CD8-positive, alpha-beta memory T cell (primary cell): ENCODE measurements around the gene OSTM1. TPM values are rescaled to one million over a fixed set of nuclear protein-coding genes. Genes with fewer than 3 reads are reported as not detected.

Source experiments
- CTCF ChIA-PET: fragments of 350-600 bp; sonication (Branson Sonifier 250); formaldehyde crosslinking; loops from one replicate; lab custom pipeline; 2021; ENCODE audit warnings: antibody characterized with exemption; lab: Charles Lee
- POLR2A ChIA-PET: fragments of 350-600 bp; sonication (Branson Sonifier 250); formaldehyde crosslinking; loops from one replicate; lab custom pipeline; 2021; ENCODE audit warnings: antibody characterized with exemption; lab: Charles Lee
- DNase-seq, 5 donors: peaks; one replicate each; pipeline versions ENCODE4 v3.0.0 to v3.0.0-alpha.2; 2020 to 2022; ENCODE audit warnings: mixed read lengths in 1 of 5
- H3K27ac ChIP-seq: one replicate; pipeline ENCODE4 v1.7.0; 2013; ENCODE audit warnings: low read depth, mild to moderate bottlenecking, low read length, moderate library complexity
- H3K27me3 ChIP-seq: 2 replicates; pipeline ENCODE4 v1.7.0; 2013; ENCODE audit warnings: low read length, mild to moderate bottlenecking; ENCODE audit not compliant: insufficient read depth, poor library complexity, severe bottlenecking
- H3K36me3 ChIP-seq: 2 replicates; pipeline ENCODE4 v1.7.0; 2013; ENCODE audit warnings: mild to moderate bottlenecking, low read length, moderate library complexity; ENCODE audit not compliant: insufficient read depth
- H3K4me1 ChIP-seq: 2 replicates; pipeline ENCODE4 v1.7.0; 2013; ENCODE audit warnings: mild to moderate bottlenecking, low read length, moderate library complexity; ENCODE audit not compliant: insufficient read depth
- H3K4me3 ChIP-seq: 2 replicates; pipeline ENCODE4 v1.7.0; 2013; ENCODE audit warnings: mild to moderate bottlenecking, low read length
- H3K9me3 ChIP-seq: 2 replicates; pipeline ENCODE4 v1.7.0; 2013; ENCODE audit warnings: mild to moderate bottlenecking, low read length
- H3K27ac Mint-ChIP-seq, 8 donors: one replicate each; pipeline ENCODE4 v1.8.0; 2020 to 2021; ENCODE audit warnings: mixed read lengths in 8 of 8, mild to moderate bottlenecking in 6 of 8, inconsistent platforms in 3 of 8, moderate library complexity in 3 of 8
- H3K27me3 Mint-ChIP-seq, 2 donors: one replicate each; pipeline ENCODE4 v1.8.0; 2020 to 2021; ENCODE audit warnings: mixed read lengths in 2 of 2, mild to moderate bottlenecking in 1 of 2, moderate library complexity in 1 of 2
- H3K36me3 Mint-ChIP-seq, 3 donors: one replicate each; pipeline ENCODE4 v1.8.0; 2020 to 2021; ENCODE audit warnings: mixed read lengths in 3 of 3, inconsistent platforms in 1 of 3, mild to moderate bottlenecking in 1 of 3
- H3K4me1 Mint-ChIP-seq, 3 donors: one replicate each; pipeline ENCODE4 v1.8.0; 2020 to 2021; ENCODE audit warnings: mixed read lengths in 3 of 3, inconsistent platforms in 1 of 3, mild to moderate bottlenecking in 1 of 3
- H3K4me3 Mint-ChIP-seq, 7 donors: one replicate each; pipeline ENCODE4 v1.8.0; 2020 to 2021; ENCODE audit warnings: mixed read lengths in 7 of 7, mild to moderate bottlenecking in 6 of 7, moderate library complexity in 4 of 7, inconsistent platforms in 2 of 7
- H3K9me3 Mint-ChIP-seq, 5 donors: one replicate each; pipeline ENCODE4 v1.8.0; 2020 to 2022; ENCODE audit warnings: mixed read lengths in 5 of 5, mild to moderate bottlenecking in 3 of 5, moderate library complexity in 2 of 5, inconsistent platforms in 1 of 5
- polyA plus RNA-seq: library from polyadenylated mRNA; unstranded; fragments of 300-500 nt; fragmentation: Illumina TruSeq; gene quantifications from one replicate; pipeline ENCODE4 v1.2.3, GENCODE V29; 2021
- total RNA-seq, 2 experiments: library from RNA; stranded (reverse); gene quantifications; one replicate each; pipeline ENCODE4 v1.2.3, GENCODE V29; 2021

Gene OSTM1
- total and polyA plus RNA-seq, 3 experiments from 2014 or later, result 26.2 to 47.8 (median 26.4) TPM

DNA sequence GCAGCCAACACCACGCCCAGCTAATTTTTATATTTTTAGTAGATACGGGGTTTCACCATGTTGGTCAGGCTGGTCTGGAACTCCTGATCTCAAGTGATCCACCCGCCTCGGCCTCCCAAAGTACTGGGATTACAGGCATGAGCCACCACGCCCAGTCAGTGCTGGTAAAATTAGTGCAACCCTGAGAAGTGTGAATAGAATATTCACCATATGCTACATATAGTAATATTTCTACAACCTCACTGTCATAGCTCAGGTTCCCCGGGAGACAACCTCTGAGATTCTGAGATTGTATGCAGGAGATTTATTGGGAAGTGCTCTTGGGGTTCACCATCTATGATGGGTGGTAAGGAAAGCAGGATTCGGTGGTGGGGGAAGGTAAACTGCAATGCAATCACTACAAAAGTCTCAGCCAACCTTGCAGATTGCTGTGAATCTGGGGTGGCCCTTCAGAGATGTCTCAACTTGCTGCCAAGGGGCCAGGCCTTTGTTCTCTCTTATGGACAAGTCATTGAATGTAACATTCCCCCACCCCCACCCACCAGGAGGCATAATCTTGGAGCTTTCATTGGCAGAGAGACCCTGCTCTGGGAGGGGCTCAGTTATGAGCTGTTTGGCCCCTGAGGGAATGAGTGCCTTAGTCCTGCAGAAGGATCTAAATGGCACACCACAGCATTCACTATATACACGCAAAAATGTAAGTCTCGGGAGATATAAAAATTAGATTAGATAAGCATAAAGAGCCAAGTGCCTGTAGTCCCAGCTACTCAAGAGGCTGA is 82.6 kb downstream of the OSTM1 start:
- no peaks in the 10 kb centered on the region for H3K4me1 ChIP-seq
- H3K27me3 ChIP-seq, result no peaks in the 10 kb centered on the region
- ChIA-PET CTCF (interaction anchor here (1.2 kb wide), 1 partner anchor 644 kb away, joined by 4 read pairs; no protein-coding TSS in a partner anchor), POLR2A (no interaction called here)
- H3K36me3 ChIP-seq, result no peaks in the 10 kb centered on the region
- no peaks in the 10 kb centered on the region for H3K9me3 ChIP-seq
- no peak overlapping the region for H3K27ac ChIP-seq
- Mint-ChIP-seq H3K9me3 (no peaks in the 10 kb centered on the region), H3K4me1 (peaks cover 0 to 8% (median 5%) of the 10 kb centered on the region in 3 donors), H3K36me3 (no peaks in the 10 kb centered on the region), H3K4me3 (no peak overlapping the region), H3K27ac (no peak overlapping the region), H3K27me3 (peaks cover 3 to 6% of the 10 kb centered on the region in 2 donors)
- H3K4me3 ChIP-seq, result no peak overlapping the region
- no peak for DNase-seq

Other genes starting within 250 kb of the OSTM1 start
- gene SEC63, start 116.5 kb downstream of the OSTM1 start, total RNA-seq, result 10 to 100 TPM; 75.0 to 85.1 TPM
- gene SEC63, start 116.5 kb downstream of the OSTM1 start, polyA plus RNA-seq, result 36.4 TPM
- gene NR2E1, start 91.3 kb upstream of the OSTM1 start, total RNA-seq, result not detected
- not detected for gene NR2E1, start 91.3 kb upstream of the OSTM1 start, polyA plus RNA-seq
- gene SNX3, start 186.3 kb upstream of the OSTM1 start, total RNA-seq, result 10 to 100 TPM; 75.8 to 76.4 TPM
- gene SNX3, start 186.3 kb upstream of the OSTM1 start, polyA plus RNA-seq, result 192 TPM
- gene AFG1L, start 220.3 kb upstream of the OSTM1 start, total RNA-seq, result 1 to 10 TPM; 4.4 to 5.3 TPM
- gene AFG1L, start 220.3 kb upstream of the OSTM1 start, polyA plus RNA-seq, result 4.4 TPM